GM21515 (cell line): ENCODE measurements around the gene MDFI.

Experiments used
- ATAC-seq: cut with Tn5 transposase; IDR thresholded peaks from one replicate; pipeline ENCODE4 v1.9.1; 2021; ENCODE audit not compliant: unreplicated experiment

Gene MDFI

GRCh38 chr6:41684311-41685180 lies 46.3 kb downstream of the MDFI start:
- ATAC-seq, result no peak

DNA sequence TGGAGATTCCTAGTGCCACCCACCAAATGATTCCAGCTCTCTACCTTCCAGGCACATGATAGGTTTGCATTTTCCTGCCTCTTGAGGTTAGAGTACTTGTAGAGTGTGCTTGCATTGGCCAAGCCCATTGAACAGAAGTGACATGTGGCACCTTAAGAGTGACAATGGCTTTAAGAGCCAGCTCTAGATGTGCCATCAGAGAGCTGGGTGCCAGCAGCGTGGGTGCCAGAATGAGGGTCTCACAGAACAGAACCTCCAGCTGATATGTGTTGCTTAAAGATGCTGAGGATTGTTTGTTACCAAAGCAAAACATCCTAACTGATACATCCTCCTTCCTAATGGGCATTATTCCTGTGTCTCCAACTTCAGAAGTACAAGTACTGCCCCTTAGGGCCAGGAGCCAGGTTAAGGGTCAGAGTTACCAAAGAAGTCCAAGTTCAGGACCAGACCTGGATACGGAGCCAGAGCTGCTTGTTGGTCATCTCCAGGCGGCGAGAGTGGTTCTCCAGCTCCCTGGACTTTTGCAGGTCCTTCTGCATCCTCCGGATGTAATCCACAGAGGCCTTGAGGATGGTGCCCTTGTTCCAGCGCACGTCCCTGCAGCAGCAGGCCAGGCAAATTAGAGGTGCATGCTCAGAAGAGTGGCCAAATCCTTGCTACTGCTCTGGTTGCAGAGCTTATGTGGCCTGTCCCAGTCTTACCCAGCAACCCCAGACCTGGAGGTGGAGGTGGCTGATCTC lies 47.5 kb downstream of the MDFI start:
- no peak for ATAC-seq

- ATAC-seq, result no peak
Measured at GRCh38 chr6:41687501-41688175, 49.4 kb downstream of the MDFI start.

- ATAC-seq, result no peak
Measured at GRCh38 chr6:41688256-41688965, 50.1 kb downstream of the MDFI start.

DNA sequence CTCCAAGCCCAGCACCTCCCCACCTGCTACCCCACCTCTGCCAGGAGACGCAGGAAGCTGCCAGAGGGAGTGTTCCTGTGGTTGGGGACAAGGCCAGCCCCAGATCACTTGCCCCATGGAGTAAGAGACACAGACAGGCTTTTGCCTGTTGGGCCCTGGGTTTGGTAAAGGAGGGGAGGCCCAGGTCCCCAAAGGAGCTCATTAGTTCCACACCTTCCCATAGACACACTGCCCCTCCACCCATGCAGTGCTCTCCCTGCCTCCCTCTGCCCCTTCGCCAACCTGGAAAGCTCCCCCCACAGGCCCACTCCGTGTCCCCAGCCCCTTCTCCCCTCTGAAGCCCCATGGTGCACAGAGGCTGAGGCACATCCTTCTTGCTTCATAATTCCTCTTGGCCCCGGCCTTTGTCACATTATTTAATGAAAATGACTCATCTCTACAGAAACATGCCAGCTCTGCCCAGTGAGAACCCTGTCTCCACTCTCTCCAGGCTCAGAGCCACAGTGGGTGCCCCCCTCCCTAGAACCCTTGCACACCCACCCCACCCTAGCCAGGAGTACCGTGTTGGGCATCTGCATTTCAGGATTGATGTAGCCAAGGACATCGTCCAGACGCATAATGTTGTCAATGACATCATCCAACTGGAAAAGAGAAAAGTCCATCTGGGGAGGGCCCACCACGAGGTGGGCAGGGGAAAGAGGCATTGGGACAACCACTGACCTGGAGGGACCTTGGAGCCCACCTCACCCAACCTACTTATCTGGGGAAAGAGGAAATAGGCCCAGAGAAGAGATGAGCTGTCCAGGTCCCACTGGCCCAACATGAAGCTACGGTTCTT lies 51.1 kb downstream of the MDFI start:
- no peak for ATAC-seq

DNA sequence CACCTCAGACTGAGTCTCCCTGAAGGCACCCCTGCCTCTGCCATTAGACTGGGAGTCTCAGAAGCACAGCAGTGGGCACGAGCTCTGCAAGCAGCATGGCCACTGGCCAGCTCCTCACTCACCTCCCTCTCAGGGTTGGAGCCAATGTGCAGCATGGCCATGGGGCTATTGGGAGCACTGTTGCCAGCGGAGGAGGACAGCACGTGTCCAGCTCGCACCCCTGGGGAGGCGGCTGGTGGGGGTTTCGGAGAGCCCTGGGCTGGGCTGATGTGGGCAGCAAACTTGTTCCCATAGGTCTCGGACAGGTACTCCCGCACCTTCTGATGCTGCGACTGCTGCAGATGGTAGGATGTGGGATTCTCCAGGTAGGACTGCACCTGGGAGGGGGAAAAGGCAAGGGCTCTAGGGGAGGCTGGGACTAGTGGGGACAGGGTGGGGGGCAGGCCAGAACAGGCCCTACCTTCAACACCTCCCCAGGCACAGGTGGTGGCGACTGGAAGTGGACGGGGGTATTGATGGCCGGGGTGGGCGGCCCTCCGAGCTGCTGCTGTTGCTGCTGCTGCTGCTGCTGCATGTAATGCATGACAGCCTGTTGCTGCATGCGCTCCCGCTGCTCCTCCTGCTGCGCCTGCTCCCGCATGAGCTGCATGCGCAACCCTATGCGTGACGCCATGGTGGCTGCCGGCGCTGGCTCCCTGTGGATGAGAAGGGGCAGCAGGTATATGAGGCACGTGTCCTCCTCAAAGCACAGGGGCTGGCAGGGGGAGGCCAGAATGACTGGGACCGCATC lies 52.5 kb downstream of the MDFI start:
- ATAC-seq, result no peak

- no peak for ATAC-seq
Measured at GRCh38 chr6:41691426-41692079, 53.3 kb downstream of the MDFI start.

DNA sequence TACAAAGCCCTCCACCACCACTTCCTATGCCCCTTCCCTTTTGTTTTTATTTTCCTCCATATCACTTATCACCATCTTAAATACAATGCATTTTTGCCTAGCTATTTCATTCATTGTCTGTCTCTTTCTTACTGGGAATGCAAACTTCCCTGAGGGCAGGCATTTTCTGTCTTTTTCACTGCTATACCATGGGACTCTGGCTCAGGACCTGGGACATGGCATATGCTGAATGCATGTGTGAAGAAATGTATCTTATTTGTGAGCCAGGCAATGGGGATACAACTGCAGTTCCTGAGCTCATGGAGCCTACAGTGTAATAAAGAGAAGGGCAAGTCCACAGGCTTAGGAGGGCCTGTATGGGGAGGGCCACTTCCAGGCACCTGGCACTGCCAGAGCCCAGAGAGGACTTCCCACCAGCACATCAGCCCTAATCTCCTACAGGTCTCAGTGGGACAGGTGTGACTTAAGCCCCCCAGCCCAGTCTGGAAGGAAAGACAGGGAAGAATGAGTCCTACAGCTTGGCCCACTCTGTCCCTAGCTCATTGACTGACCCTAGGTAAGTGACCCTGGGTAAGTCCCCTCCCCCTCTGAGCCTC lies 53.9 kb downstream of the MDFI start:
- no peak for ATAC-seq

DNA sequence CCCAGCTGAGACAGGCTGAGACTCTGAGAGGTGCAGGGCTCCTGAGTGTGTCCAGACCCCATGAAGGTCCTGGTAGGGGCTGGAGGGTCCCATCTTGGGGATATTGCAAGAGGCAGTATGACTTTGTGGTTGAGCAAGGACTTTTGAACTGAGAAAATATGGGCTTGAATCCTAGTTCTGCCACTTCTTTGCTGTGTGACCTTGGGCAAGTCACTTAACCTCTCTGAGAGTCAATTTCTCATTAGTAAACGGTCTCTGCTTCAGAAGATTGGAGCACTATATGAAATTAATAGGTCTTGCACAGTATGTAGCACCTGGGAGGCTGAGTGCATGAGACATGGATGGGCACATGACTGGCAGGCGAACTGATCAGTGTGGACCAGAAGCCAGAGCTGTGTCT lies 54.5 kb downstream of the MDFI start:
- no peak for ATAC-seq

DNA sequence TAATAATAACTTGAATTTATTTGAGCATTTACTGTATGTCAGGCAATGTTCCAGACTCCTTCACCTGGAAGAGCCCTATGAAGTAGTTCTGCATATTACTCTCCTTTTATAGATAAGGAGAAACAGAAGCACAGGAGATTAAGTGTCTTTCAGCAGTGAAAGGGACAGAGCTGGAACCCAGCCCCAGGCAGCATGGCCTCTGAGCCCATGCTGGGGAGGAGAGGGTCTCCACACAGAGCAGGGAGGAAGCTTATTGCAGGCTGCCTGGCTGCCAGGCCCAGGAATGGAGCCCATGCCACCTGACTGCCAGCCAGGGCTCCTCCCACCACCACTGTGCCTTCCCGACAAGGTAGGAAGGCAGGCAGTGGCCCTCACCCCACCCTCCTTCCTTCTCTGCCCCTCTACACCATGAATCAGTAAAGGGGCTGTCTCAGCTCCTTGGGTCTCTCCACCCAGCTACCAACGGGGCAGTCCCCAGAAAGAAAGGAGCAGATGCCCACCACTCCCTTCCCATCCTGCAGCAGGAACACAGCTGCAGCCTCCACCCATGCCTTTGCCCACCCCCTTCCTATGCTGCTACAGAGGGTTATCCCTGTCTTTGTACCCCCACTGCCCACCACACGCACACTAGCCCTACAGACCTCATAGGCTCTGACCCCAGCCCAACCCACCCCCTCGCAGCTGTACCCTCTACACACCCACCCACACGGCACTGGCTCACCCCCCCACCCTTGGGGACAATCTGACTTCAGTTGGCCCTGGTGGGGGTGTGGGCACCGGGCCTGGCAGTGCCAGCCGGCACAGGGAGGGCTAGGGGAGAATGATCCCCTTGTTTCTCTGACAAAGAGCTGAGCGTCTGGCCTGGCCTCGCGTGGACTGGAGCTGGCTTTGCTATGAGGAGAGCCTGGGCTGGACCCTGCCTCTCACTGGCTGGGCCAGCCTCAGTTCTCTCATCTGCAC lies 55.3 kb downstream of the MDFI start:
- ATAC-seq, result no peak

DNA sequence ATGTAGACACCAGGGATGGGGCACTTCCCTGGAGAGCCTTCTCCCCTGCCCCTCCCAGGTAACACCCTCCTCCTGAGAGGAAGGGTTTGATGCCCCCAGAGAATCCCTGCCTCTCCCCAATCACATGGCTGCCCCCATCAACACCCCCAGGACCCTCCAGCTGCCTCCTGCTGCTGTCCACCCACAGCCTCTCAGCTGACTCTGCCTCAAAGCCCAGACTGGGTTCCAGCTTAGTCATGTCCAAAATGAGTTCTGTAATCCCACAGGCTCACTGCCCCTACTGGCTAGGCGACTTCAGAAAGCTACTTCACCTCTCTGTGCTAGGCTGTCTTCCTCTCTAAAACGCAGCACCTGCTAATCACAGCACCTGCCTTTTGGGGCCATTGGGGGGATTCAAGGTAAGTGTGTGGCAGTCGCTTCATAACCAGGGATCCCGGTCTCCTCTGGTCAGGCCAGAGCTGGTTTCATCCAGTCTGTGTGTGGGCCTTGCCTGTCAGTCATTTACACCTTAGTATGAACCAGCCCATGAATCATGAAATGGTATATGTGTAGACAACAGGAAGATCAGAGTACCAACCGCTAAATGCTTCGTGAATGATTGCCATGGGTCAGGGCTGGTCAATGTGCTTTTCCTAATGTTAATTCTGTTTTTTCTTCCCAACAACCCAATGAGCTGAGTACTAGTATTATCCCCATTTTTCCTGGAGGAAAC lies 56.7 kb downstream of the MDFI start:
- ATAC-seq, result no peak

DNA sequence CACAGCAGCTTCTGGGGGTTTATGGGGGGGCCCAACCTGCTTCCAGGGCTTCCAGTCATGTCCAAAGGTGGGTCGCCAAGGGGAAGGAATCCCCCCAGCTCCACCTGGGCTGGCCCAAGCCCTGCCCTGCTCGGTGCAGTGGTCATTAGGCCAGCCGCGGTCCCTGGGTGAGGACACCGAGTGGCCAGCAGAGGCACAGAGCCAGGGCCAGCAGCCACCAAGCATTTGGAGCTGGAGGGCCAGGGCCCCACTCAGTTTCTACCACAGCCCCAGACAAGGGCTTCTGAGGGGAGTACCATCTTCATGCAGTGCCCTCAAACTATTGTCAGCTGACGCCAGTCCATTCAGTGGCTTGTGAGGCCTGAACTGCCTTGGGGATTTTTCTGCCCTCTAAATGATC lies 57.6 kb downstream of the MDFI start:
- no peak for ATAC-seq

DNA sequence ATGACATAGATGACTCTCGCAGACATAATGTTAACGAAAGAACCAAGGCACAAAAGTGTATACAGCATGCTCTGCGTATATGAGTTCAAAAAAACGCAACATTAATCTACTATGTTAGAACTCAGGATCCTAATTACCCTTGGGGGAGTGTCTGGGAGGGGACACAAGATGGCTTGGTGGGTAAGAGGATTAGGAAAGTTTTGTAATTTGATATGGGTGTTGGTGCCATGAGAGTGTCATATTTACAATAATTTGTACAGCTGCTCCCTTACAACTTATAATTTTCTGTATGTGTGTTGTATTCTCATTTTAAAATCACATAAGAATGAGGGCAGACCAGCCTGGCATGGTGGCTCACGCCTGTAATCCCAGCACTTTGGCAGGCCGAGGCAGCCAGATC lies 58.5 kb downstream of the MDFI start:
- no peak for ATAC-seq

- ATAC-seq, result no peak
Measured at GRCh38 chr6:41697861-41698781, 59.9 kb downstream of the MDFI start.

DNA sequence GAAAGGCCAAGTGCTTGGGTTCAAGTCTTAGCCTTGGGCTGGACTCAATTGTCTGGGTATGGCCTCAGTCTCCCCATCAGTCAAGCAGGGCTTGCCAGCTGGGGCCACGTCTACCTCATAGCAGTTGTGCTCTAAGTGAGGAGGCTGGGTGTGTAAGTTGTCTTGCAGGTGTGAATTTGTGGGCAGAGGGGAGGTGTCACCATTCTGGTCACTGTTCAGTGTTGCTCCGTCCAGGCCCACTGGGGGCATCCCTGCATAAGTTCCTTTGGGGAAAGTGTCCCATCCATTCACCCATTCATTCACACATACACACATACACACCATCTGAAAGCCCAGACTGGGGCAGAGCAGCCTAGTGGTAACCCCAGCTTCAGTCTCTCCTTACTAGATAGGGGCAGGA lies 60.8 kb downstream of the MDFI start:
- no peak for ATAC-seq
